ENCODE measurements around the gene LDHB. TPM values are rescaled to one million over a fixed set of nuclear protein-coding genes. Genes with fewer than 3 reads are reported as not detected.

The LDHB gene
- total RNA-seq, 2 experiments from 2014 or later, result 2,296 to 2,461 TPM

DNA sequence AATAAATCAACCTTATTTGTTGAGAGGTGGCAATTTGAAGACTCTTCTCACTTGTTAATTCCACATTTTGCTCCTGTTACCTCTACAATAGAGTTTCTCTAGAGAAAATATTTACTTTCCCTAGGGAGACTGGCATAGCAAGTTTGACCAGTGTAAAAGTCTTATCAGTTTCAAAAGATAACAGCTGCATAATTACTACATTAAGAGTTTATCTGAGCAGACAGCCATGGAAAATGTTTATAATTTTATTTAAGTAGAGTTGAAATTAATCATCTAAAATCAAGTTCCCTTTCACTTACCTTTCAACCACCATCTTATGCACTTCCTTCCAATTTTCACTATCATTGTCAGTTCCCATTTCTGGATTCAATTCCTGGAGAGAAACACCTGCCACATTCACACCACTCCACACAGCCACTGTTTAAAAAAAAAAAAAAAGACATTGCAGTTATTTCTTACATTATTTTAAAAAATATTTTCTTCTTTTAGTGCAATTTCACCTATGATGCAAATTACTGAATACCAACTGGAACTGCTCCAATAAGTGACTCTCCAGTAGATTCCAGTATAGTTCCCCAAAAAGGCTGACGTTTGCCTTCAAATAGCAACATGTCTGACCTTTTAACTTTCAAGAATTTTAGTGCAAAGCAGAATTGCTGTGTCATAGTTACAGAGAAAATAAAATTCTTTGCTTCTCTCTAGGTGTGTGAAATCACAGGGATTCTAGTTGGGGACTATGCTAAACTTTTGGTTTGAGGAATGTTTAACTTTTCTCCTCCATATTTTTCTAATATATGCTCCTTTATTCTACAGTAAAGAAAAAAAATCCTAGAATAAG, 19.4 kb downstream of the LDHB start:
- H3K9me3 Mint-ChIP-seq, result no peaks in the 10 kb centered on the region
- H3K27me3 Mint-ChIP-seq (ENCODE audit: low read depth), result no peaks in the 10 kb centered on the region
- CTCF ChIA-PET, result interaction anchor here (0.6 to 1.1 kb wide), 2 partner anchors 14 to 821 kb away, joined by 3 to 4 read pairs; no protein-coding TSS in a partner anchor
- intact Hi-C loops (cut with micrococcal nuclease), result no loop called here
- H3K27ac Mint-ChIP-seq, result peak overlapping the region; percentile 68
- H3K4me3 Mint-ChIP-seq, result no peak overlapping the region
- H3K36me3 Mint-ChIP-seq (ENCODE audit: low read depth), result peaks cover 76% of the 10 kb centered on the region
- peaks cover 48% of the 10 kb centered on the region for H3K4me1 Mint-ChIP-seq (ENCODE audit: low read depth)
- no peak for DNase-seq

DNA sequence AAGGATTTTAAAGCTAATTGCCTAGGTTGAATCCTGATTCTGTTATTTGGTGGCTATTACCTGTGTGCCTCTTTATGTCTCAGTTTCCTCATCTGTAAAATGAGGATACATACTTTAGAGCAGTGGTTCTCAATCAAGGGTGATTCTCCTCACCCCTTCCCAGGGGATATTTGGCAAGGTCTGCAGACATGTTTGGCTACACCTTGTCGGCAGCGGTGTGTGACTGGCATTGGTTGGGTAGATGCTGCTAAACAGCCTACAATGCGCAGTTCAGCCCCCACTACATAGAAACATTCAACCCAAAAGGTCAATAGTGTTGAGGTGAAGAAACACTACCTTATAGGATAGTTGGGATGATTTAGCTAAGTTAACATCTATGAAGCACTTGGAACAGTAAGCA, 23.4 kb downstream of the LDHB start:
- Mint-ChIP-seq H3K4me1 (ENCODE audit: low read depth) (peaks cover 15% of the 10 kb centered on the region), H3K36me3 (ENCODE audit: low read depth) (peaks cover 56% of the 10 kb centered on the region), H3K27ac (no peak overlapping the region), H3K4me3 (no peak overlapping the region), H3K27me3 (ENCODE audit: low read depth) (no peaks in the 10 kb centered on the region), H3K9me3 (no peaks in the 10 kb centered on the region)
- CTCF ChIA-PET, result no interaction called here
- DNase-seq, result no peak
- intact Hi-C loops (cut with micrococcal nuclease), result no loop called here

DNA sequence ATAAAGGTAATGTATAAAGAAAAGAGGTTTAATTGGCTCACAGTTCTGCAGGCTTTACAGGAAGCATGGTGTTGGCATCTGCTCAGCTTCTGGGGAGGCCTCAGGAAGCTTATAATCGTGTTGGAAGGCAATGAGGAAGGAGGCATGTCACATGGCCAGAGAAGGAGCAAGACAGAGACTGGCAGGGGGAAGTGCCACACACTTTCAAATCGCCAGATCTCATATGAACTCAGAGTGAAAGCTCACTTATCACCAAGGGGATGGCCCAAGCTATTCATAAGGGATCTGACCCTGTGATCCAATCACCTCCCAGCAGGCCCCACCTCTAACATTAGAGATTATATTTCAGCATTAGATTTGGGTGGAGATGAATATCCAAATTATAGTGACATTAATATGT, 26.3 kb downstream of the LDHB start:
- H3K9me3 Mint-ChIP-seq, result peaks cover 4% of the 10 kb centered on the region
- H3K4me3 Mint-ChIP-seq, result no peak overlapping the region
- intact Hi-C loops (cut with micrococcal nuclease), result no loop called here

DNA sequence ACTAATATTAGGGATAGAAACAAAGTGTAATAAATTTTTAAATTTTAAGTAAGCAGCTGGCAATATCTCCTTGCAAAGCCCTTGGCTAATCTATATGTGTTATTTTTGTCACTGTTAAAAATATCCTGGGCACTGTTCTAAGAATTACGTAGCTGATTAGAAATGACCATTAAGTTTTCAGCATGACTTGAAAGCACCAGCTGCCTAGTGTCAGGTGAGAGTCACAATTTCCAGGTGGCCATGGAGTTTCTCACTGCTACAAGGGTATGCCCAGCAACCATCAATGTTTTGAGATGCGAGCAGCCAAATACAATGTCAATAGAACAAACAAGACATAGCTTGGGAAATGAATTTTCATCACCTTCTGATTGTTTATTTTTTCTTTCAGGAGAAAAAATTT, 29.7 kb downstream of the LDHB start:
- intact Hi-C loops (cut with micrococcal nuclease), result no loop called here
- peaks cover 17% of the 10 kb centered on the region for H3K9me3 Mint-ChIP-seq
- no peak for DNase-seq
- no peaks in the 10 kb centered on the region for H3K4me1 Mint-ChIP-seq (ENCODE audit: low read depth)
- no peaks in the 10 kb centered on the region for H3K27me3 Mint-ChIP-seq (ENCODE audit: low read depth)
- CTCF ChIA-PET, result interaction anchor here (0.6 kb wide), 2 partner anchors 54 to 1452 kb away, joined by 3 to 4 read pairs; no protein-coding TSS in a partner anchor
- H3K4me3 Mint-ChIP-seq, result no peak overlapping the region
- peaks cover 41% of the 10 kb centered on the region for H3K36me3 Mint-ChIP-seq (ENCODE audit: low read depth)
- no peak overlapping the region for H3K27ac Mint-ChIP-seq

More for the DNA sequence above, 26.3 kb downstream of the LDHB start:
- Mint-ChIP-seq H3K36me3 (ENCODE audit: low read depth) (peaks cover 45% of the 10 kb centered on the region), H3K27ac (no peak overlapping the region), H3K4me1 (ENCODE audit: low read depth) (peaks cover 4% of the 10 kb centered on the region), H3K27me3 (ENCODE audit: low read depth) (no peaks in the 10 kb centered on the region)
- DNase-seq, result no peak
- CTCF ChIA-PET, result interaction anchor here (1.0 kb wide), 1 partner anchor 49 kb away, joined by 3 read pairs; no protein-coding TSS in a partner anchor

DNA sequence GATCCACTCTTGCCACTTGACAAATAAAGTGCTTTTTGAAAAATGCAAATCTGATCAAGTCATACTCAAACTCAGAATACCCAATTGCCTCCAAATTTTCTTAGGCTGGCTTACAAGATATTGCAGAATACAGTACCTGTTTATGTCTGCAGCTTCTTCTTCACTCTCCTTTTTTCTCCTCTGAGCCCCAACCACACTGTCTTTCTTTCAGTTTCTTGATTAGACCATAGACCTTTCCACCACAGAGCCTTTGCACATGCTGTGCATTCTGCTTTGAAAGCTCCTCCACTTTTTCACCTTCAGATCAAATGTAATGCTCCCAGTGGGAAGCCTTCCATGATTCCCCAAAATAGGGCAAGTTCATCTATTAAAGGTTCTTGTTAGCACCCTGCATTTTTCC, 39.1 kb downstream of the LDHB start:
- peak overlapping the region; percentile 51 for H3K27ac Mint-ChIP-seq
- peak; percentile 51 for DNase-seq
- H3K27me3 Mint-ChIP-seq (ENCODE audit: low read depth), result no peaks in the 10 kb centered on the region
- peaks cover 9% of the 10 kb centered on the region for H3K36me3 Mint-ChIP-seq (ENCODE audit: low read depth)
- CTCF ChIA-PET, result interaction anchor here (1.8 kb wide), 1 partner anchor 62 kb away, joined by 5 read pairs; no protein-coding TSS in a partner anchor
- intact Hi-C loops (cut with micrococcal nuclease), result no loop called here
- H3K9me3 Mint-ChIP-seq, result peaks cover 6% of the 10 kb centered on the region
- no peak overlapping the region for H3K4me3 Mint-ChIP-seq
- H3K4me1 Mint-ChIP-seq (ENCODE audit: low read depth), result peaks cover 42% of the 10 kb centered on the region

DNA sequence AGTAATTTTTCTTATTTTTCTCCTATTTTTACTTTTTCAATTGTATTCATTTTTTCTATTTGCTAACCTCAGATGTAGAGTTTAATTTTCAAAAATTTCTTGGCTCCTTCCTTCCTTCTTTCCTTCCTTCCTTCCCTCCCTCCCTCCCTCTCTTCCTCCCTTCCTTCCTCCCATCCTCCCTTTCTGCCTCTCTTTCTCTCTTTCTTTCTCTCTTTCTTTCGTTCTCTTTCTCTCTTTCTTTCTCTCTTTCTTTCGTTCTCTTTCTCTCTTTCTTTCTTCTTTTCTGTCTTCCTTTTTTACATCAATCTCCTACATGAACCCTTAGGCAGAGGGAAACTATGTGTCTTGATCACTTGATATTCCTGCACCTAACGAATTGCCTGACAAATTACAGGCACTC, 40.6 kb downstream of the LDHB start:
- intact Hi-C loops (cut with micrococcal nuclease), result no loop called here

DNA sequence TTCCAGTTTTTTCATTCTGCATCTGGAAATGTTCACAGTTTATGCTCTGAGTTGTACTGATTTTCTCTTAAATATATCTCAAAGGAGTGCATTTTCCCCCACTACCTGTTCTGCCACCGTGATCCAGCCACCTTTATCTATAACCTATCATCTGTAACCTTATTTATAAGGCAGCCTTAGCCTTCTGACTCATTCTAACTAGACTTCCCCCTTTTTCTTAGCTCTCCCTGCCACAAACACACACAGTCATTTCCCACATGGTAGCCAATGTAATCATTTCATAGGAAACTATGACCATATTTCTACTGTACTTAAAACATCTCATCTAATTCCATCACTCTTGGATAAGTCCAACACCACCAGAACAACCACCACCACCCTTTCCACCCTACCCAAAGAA, 42.2 kb downstream of the LDHB start:
- H3K9me3 Mint-ChIP-seq, result peaks cover 4% of the 10 kb centered on the region
- H3K36me3 Mint-ChIP-seq (ENCODE audit: low read depth), result peaks cover 4% of the 10 kb centered on the region
- H3K27me3 Mint-ChIP-seq (ENCODE audit: low read depth), result no peaks in the 10 kb centered on the region
- peak overlapping the region; percentile 11 for H3K4me3 Mint-ChIP-seq
- H3K27ac Mint-ChIP-seq, result peak overlapping the region; percentile 85
- CTCF ChIA-PET, result interaction anchor here (0.6 to 0.8 kb wide), 2 partner anchors 61 to 136 kb away, joined by 3 read pairs; no protein-coding TSS in a partner anchor
- peaks cover 52% of the 10 kb centered on the region for H3K4me1 Mint-ChIP-seq (ENCODE audit: low read depth)
- intact Hi-C loops (cut with micrococcal nuclease), result loop anchor here (1.0 to 2.0 kb wide), 8 partner anchors 28 to 431 kb away; partner anchors contain the start of genes CMAS, GOLT1B, LDHB and PYROXD1
- peak; percentile 40 for DNase-seq

More for the DNA sequence above, 40.6 kb downstream of the LDHB start:
- Mint-ChIP-seq H3K36me3 (ENCODE audit: low read depth) (peaks cover 7% of the 10 kb centered on the region), H3K9me3 (peaks cover 6% of the 10 kb centered on the region), H3K27ac (peak overlapping the region; percentile 46), H3K27me3 (ENCODE audit: low read depth) (no peaks in the 10 kb centered on the region), H3K4me1 (ENCODE audit: low read depth) (peaks cover 52% of the 10 kb centered on the region), H3K4me3 (no peak overlapping the region)
- DNase-seq, result no peak
- CTCF ChIA-PET, result no interaction called here

DNA sequence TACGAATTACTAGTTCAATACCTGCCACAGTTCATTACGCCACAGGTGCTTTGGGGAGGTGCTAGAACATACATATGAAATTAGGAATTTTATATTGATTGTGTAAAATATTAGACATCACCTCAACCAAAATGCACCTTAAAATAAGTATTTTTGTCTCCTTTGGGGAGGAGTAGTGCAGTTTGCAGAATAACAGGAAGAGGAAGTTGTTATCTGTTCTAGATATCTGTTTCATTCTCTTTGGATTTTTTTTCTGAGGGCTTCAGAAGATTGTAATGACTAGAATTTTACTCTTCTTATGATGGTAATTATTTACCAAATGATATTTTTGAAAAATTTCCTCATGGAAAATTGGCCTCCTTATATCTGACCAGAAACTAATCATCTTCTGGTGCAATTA, 43.1 kb downstream of the LDHB start:
- peaks cover 52% of the 10 kb centered on the region for H3K4me1 Mint-ChIP-seq (ENCODE audit: low read depth)
- CTCF ChIA-PET, result interaction anchor here (0.6 kb wide), 1 partner anchor 28 kb away, joined by 3 read pairs; no protein-coding TSS in a partner anchor
- H3K4me3 Mint-ChIP-seq, result peak overlapping the region; percentile 20
- H3K27ac Mint-ChIP-seq, result peak overlapping the region; percentile 85
- peaks cover 4% of the 10 kb centered on the region for H3K9me3 Mint-ChIP-seq
- DNase-seq, result no peak
- H3K36me3 Mint-ChIP-seq (ENCODE audit: low read depth), result peaks cover 4% of the 10 kb centered on the region
- no peaks in the 10 kb centered on the region for H3K27me3 Mint-ChIP-seq (ENCODE audit: low read depth)
- intact Hi-C loops (cut with micrococcal nuclease), result loop anchor here (2.0 kb wide), 2 partner anchors 178 to 432 kb away; partner anchors contain the start of genes CMAS and PYROXD1

DNA sequence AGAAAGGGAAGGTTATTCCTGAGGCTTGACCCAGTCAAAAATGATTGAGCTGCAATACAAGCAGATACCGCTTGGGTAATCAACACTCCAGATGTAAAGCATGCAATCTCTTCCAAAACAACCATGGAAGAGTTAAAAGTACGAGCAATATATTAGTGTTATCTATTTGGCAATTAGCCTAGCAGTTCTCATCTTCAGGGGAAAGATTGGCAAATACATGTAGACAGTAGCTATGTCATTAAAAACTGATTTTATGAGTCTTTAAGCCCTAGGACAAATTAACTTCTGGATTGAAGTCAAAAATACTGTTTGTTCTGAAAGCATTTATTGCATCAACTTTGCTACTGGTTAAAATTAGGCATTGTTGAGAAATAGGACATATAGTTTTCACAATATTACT, 43.7 kb downstream of the LDHB start:
- H3K4me3 Mint-ChIP-seq, result no peak overlapping the region
- intact Hi-C loops (cut with micrococcal nuclease), result loop anchor here (2.0 kb wide), 2 partner anchors 177 to 433 kb away; partner anchors contain the start of genes CMAS and PYROXD1
- H3K9me3 Mint-ChIP-seq, result peaks cover 4% of the 10 kb centered on the region
- no peaks in the 10 kb centered on the region for H3K27me3 Mint-ChIP-seq (ENCODE audit: low read depth)
- H3K36me3 Mint-ChIP-seq (ENCODE audit: low read depth), result peaks cover 4% of the 10 kb centered on the region
- peak overlapping the region; percentile 85 for H3K27ac Mint-ChIP-seq
- H3K4me1 Mint-ChIP-seq (ENCODE audit: low read depth), result peaks cover 49% of the 10 kb centered on the region
- CTCF ChIA-PET, result interaction anchor here (0.6 to 2.0 kb wide), 2 partner anchors 29 to 66 kb away, joined by 3 to 8 read pairs; no protein-coding TSS in a partner anchor
- no peak for DNase-seq

DNA sequence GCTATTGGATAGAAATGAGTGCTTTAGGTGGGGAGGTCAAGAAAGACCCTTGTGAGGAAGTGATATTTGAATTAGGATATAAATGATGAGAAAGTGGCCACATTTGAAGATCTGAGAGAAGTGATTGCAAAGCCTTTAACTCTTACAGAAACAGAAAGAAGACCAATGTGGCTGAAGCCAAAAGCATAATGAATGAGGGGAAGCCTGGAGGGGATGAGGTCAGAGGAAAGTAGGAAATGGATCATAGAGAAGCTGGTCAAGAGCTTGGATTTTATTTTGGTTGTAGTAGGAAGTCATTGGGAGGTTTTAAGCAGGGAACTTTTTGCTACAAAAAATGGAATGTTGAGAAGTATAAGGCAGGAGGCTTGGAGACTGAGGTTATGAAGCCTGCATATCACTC, 49.4 kb downstream of the LDHB start:
- peaks cover 9% of the 10 kb centered on the region for H3K4me1 Mint-ChIP-seq (ENCODE audit: low read depth)
- CTCF ChIA-PET, result interaction anchor here (1.5 to 2.0 kb wide), 2 partner anchors 72 to 74 kb away, joined by 8 to 9 read pairs; no protein-coding TSS in a partner anchor

DNA sequence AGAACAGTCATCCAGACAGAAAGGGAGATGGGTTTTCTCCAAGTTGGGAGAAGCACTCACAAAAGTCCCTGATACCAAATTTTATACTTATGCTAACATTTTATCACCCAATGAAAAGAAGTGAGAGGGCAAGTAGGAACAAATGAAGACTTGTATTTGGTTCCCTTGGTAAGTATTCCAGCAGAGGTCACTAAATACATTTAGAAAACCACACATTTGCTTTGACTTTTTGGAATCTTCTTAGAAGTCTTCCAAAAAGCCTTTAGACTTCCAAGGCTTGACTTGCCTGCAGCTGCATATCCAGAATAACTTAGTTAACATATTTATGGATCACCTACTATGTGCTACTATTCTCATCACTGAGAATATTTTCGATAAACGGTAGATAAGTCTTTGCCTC, 49.9 kb downstream of the LDHB start:
- Mint-ChIP-seq H3K36me3 (ENCODE audit: low read depth) (no peaks in the 10 kb centered on the region), H3K9me3 (no peaks in the 10 kb centered on the region), H3K4me3 (no peak overlapping the region), H3K27ac (no peak overlapping the region), H3K27me3 (ENCODE audit: low read depth) (no peaks in the 10 kb centered on the region), H3K4me1 (ENCODE audit: low read depth) (peaks cover 5% of the 10 kb centered on the region)
- no peak for DNase-seq
- intact Hi-C loops (cut with micrococcal nuclease), result loop anchor here (1.0 to 5.0 kb wide), 5 partner anchors 73 to 410 kb away; partner anchors contain the start of gene KCNJ8
- CTCF ChIA-PET, result interaction anchor here (1.5 to 2.0 kb wide), 2 partner anchors 73 to 75 kb away, joined by 8 to 9 read pairs; no protein-coding TSS in a partner anchor

More for the DNA sequence above, 49.4 kb downstream of the LDHB start:
- intact Hi-C loops (cut with micrococcal nuclease), result loop anchor here (5.0 kb wide), 4 partner anchors 164 to 409 kb away; partner anchors contain the start of gene KCNJ8
- no peak for DNase-seq
- Mint-ChIP-seq H3K27me3 (ENCODE audit: low read depth) (no peaks in the 10 kb centered on the region), H3K27ac (no peak overlapping the region), H3K9me3 (no peaks in the 10 kb centered on the region), H3K4me3 (no peak overlapping the region), H3K36me3 (ENCODE audit: low read depth) (no peaks in the 10 kb centered on the region)

DNA sequence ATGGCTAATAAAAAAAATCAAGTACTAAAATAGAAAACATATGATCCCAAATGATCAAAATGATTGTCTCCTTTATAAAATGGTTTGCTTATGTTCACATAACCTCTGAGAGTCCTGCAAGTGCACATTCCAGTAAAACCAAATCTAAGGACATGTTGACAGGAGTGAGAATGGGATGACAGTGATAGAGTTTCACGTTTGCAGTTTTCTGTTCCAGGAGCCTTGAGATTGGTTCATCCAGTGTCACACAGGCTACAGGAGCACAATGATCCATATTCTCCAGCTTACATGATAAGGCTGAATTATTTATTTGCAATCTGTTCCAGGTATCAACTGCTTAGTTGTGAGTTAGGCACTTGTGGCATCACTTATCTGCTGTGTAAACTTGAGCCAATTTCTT, 51.5 kb downstream of the LDHB start:
- Mint-ChIP-seq H3K27me3 (ENCODE audit: low read depth) (no peaks in the 10 kb centered on the region), H3K27ac (no peak overlapping the region), H3K9me3 (no peaks in the 10 kb centered on the region), H3K36me3 (ENCODE audit: low read depth) (no peaks in the 10 kb centered on the region), H3K4me3 (no peak overlapping the region), H3K4me1 (ENCODE audit: low read depth) (no peaks in the 10 kb centered on the region)
- CTCF ChIA-PET, result no interaction called here
- DNase-seq, result no peak
- intact Hi-C loops (cut with micrococcal nuclease), result loop anchor here (5.0 kb wide), 4 partner anchors 166 to 411 kb away; partner anchors contain the start of gene KCNJ8

Measured in activated naive CD4-positive, alpha-beta T cell treated with anti-CD3 and anti-CD28 coated beads for 36 hours (primary cell).